NCI-H187 treated with DMSO at 0.1 percent for 48 hours (cell line): ENCODE results near the gene NUMB.
"Not testable (repeated sequence)": the region's sequence is repeated elsewhere in the genome, so short reads cannot be mapped to it uniquely, and the experiment has no call there.

Experiments
- DNase-seq: peaks from one replicate; lab custom pipeline; 2025; lab: John Stamatoyannopoulos, UW

Gene NUMB

DNA sequence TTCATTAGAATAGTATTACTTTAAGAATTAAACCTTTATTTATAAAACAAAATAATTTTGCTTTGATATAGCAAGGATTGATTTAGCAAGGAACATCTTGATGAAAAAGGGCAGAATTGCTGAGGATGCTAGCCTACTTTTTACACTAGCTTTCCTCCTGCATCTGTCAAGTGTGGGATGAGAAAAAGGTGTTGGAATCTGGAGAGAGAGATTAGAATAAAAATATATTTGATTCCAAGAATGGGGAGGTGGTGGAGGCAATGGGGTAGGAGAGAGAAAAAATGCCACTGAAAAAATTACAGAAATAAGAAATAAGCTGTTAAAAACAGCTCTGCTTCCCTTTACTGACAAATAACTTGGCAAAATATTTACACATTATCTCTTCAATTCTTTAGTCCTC, 98.9 kb downstream of the NUMB start:
- DNase-seq: no peak

DNA sequence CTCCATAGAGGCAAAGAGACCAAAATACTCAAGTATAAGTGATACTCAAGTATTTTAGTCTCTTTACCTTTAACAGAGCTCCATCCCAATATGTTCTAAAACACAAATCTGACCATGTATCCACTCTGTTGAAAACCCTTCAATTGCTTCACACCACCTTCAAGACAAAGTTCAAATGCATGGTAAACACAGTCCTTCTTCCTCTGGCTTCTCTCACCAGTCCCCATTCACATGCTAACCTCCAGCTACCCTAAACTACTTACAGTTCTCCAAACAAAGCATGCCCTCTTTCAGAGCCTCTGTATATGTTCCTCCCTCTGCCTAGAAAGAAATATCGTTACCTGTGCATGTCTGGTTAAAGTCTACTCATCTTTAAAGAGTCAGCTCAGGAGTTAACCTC, 100.2 kb downstream of the NUMB start:
- DNase-seq: no peak

DNA sequence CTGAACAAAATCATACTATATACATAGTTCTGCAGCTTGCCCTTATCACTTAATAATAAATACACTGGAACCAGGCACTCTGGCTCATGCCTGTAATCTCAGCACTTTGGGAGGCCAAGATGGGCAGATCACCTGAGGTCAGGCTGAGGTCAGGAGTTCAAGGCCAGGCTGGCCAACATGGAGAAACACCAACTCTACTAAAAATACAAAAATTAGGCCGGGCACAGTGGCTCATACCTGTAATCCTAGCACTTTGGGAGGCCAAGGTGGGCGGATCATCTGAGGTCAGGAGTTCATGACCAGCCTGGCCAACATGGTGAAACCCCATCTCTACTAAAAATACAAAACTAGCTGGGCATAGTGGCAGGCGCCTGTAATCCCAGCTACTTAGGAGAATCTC, 109.3 kb downstream of the NUMB start:
- not testable (repeated sequence) for DNase-seq

DNA sequence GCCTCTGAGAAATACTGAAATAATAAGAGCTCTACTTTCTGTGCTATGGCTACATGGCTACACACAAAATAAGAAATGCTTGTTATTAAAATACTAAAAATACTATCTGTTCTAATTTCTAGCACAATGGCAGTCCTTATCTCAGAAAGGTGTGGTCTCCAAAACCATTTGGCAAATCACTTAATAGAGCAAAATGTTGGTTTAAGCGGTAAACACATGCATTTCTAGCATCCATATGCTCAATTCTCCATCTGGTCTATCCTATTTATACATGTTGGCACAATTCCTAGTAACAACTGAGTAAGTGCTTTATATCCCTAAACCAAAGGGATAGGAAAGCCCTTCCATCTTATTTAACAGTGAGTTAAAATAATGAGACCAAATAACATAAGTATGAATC, 114.0 kb downstream of the NUMB start:
- DNase-seq: no peak

DNA sequence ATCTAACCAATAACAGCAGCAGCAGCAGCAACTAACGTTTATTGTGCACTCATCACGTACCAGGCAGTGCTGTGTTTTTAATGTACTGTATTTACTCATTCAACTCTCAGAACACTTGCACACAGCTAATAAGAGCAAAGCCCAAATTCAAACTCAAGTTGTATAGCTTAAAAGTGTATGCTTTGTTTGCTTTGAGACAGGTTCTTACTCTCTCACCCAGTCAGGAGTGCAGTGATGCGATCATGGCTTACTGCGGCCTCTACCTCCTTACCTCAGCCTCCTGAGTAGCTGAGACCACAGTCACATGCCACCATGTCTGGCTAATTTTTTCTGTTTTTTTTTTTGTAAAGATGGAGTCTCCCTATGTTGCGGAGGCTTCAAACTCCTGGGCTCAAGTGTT, 115.7 kb downstream of the NUMB start:
- no peak for DNase-seq

DNA sequence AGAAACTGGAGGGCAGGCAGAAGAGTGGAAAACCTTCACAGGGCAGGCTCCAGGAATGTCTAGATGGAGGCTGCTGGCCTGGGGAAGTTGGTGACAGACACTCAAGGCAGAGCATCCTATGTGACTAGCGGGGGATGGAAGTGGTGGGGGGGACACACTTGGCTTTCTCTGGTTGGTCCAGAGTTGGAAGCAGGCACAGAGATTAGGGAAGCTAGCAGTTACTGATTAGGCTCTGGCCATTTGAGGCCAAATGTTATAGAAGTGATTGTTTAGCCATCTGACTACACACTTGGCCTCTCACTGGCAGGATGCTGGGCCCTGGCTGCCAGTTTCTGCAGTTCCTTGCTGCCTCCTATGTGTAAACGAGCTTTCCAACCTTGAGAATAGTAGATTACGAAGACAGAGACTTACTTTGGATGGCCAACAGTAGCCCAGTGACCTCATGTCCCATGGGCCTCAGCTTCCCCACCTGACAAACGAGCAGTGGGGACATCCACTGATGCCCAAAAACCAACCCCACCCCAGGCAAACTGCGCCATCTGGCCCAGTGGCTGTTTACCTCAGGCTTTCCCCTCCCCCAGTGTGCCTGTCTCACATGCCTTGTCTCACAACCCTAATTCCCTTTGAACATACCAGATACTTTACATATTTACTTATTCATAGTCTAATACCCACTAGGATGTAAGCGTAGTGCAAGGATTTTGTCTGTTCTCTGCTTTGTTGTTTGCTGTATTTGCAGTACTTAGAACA, 118.3 kb downstream of the NUMB start:
- no peak for DNase-seq

DNA sequence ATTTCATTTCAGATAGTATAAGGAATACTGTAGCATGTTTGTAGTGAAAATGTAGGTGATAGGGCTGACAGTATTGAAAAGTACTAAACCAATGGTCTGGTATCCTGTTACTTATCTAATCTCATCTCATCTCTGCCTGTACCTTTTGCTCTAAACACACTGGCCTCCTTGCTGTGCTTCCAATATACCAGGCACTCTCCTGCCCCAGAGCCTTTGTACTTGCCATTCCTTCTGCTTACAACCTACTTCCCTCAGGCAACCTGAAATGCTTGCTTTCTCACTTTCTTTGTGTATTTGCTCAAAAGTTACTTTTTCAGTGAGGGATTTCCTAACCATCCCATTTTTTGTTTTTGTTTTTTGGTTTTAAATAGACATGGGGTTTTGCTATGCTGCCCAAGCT, 119.1 kb downstream of the NUMB start:
- DNase-seq: no peak

DNA sequence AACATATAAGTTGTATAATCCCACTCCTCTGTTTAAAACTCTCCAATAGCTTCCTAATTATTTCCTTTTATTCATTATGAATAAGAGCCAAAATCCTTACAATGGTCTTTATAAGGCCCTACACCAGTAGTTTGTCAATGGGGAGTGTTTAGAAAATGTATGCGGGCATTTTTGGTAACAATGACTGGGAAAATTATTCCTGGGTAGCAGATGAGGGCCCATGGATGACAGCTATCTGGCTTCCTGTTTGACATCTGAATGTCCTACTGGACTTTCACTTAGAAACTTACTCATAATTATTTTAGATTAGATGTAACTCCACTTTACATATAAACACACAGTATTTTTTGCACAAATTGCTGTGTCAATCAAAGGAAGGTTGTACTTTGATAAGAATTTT, 119.8 kb downstream of the NUMB start:
- DNase-seq: no peak

DNA sequence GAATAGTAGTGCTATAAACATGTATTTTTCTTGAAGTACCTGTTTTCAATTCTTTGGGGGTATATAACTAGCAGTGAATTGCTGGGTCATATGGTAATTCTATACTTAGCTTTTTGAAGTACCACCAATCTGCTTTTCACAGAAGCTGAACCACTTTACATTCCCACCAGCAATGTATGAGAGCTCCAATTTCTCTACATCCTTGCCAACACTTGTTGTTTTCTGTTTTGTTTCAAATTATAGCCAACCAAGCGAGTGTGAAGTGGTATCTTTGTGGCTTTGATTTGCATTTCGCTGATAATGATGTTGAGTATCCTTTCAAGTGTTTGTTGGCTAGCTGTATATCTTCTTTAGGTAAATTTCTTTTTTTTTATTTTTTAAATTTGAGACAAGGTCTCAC, 125.3 kb downstream of the NUMB start:
- no peak for DNase-seq

DNA sequence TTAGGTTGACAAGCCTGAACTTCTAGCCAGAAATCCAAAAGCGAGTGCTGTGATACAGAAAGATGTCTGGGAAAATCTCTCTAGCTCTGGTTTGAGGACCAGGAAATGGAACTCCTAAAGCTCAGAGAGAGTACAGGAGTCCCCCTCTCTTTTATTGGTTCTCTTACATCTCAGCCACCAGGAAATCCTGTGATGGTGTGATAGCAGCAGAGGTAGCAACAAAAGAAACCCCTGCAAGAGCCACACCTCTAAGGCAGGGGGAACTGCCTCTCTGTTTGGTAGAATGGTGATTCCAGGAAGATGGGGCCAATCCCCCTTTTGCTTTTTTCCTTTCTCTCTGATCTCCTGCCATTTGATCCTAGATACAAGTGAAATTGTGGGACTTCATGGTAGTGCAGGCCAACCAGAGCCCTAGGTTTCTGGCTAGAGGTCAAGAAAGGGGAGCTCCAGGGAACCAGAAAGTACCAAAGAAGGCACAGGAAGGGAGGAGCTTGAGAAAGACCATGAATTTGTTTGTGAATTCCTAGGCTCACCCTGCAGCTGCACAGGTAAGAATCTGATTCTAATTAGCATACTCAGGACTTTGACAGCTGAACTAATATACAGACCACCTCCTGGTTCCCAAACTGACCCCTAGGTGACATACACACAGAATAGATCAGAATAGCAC, 132.6 kb downstream of the NUMB start:
- no peak for DNase-seq

DNA sequence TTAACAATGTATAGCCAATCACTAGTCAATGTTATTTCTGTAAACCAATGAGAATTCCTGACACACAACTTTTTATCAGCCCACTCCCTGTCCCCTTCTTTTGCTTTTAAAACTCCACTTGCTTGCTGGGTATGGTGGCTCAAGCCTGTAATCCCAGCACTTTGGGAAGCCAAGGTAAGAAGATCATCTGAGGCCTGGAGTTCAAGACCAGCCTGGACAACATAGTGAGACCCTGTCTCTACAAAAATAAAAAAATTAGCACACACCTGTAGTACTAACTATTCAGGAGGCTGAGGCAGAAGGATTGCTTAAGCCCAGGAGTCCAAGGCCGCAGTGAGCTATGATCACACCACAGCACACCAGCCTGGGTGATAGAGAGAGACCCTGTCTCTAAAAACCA, 133.3 kb downstream of the NUMB start:
- DNase-seq: no peak

GRCh38 chr14:73324533-73324932, 133.8 kb downstream of the NUMB start:
- no peak for DNase-seq

DNA sequence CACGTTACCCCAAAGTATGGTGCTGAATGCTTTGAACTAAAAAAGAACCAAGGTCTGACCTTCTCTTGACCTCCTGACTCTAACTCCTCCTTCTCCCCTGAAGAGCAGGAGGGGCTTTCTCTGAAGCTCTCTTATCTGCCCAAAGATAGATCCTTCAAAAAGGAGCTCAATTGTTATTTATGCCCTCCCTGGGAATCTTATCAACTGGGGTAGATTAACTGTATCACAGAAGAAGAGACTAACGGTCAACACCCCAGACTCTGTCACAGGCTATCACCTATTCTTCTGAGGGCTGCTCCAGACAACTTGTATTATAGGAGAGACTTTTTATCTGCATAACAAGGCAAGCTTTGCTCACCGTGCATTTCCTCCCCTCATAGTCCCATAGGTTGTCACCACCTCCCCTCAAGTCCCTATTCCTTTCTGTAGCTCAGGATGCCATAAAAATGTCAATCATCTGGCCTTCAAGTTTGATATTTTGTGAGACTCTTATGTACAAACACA, 134.4 kb downstream of the NUMB start:
- no peak for DNase-seq

DNA sequence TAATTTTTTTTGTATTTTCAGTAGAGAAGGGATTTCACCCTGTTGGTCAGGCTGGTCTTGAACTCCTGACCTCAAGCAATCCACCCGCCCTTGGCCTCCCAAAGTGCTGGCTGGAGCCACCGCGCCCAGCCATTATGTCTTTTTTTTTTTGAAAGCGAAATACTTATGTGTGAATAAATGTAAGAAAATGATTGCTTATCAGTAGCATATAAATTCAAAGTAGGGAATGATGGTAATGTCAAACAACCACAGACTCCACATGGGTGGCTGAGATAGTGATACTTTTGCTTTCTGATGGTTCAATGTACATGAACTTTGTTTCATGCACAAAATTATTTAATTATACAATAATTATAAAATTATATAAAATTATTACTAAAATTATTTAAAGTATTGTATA, 145.2 kb downstream of the NUMB start:
- DNase-seq: no peak

DNA sequence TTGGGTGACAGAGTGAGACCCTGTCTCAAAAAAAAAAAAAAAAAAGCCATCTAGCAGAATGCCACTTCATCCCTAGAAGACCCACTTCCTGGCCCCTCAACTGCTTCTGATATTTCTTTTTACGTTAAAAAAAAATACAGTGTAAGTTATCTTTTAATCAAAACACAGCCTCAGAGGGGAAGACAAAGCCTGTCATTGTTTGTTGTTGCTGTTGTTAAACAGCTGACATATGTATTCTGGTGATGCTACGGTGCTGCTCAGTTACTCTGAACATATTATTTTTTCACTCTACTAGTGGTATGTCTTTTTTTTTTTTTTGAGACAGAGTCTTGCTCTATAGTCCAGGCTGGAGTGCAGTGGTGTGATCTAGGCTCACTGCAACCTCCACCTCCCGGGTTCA, 145.7 kb downstream of the NUMB start:
- DNase-seq: no peak

- no peak for DNase-seq
Measured at GRCh38 chr14:73311708-73312030, 146.7 kb downstream of the NUMB start.

DNA sequence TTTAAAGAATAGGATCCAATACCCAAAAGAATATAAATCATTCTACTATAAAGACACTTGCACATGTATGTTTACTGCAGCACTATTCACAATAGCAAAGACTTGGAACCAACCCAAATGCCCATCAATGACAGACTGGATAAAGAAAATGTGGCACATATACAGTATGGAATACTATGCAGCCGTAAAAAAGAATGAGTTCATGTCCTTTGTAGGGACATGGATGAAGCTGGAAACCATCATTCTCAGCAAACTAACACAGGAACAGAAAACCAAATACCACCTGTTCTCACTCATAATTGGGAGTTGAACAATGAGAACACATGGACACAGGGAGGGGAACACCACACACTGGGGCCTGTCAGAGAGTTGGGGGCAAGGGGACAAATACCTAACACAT, 149.1 kb downstream of the NUMB start:
- not testable (repeated sequence) for DNase-seq

GRCh38 chr14:73307261-73307660, 151.1 kb downstream of the NUMB start:
- DNase-seq: no peak

DNA sequence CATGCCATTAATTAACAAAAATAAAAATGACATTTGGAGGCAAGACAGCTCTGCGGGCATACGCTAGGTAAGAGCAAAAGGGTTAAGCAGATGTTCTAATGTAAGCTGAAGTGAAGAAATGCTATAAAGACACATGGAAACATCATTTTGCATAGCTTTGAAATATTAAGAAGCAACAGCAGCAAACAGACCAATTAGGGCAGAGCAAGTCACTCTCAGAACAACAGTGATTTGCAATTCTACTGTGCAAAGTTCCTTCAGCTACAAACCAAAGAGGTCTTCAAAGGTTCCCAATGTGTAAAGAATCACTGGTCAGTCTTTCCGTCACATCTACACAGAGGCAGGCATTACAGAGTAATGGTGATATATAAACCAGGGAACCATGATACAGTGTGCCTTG, 152.8 kb downstream of the NUMB start:
- no peak for DNase-seq

GRCh38 chr14:73295198-73295796, 163.0 kb downstream of the NUMB start:
- DNase-seq: no peak

- DNase-seq: no peak
Measured at GRCh38 chr14:73293782-73294781, 164.3 kb downstream of the NUMB start.

DNA sequence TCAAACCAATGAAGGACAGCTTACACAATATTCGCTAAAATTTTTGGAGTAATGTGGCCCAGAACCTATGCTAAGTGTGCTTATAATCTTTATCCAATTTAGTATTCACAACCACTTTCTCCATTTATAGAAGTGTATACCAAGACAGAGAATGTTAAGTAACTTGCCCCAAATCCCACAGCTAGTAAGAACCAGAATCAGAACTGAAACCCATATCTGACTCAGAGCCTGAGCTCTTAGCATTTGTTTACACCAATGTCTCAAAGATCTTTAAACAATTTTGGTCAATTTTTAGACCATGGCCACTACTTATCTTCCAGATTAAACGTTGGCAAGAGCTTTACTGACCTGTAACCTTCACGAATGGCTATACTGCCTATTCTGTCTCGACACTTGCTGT, 168.1 kb downstream of the NUMB start:
- DNase-seq: no peak
